ENCODE data around the gene HCLS1. TPM values are rescaled to one million over a fixed set of nuclear protein-coding genes. Genes with fewer than 3 reads are reported as not detected.

Gene HCLS1
- total RNA-seq, 2 experiments from 2014 or later = 124 to 235 TPM

GRCh38 chr3:121619691-121620090 is 41.0 kb downstream of the HCLS1 start:
- Histone ChIP-seq H3K4me3 (ENCODE audit: low read depth, low read length, poor library complexity, severe bottlenecking) (no peak overlapping the region), H3K9me2 (ENCODE audit: insufficient read depth, low read length) (no peaks in the 10 kb centered on the region), H3K4me2 (ENCODE audit: low read length) (no peak overlapping the region), H2AFZ (ENCODE audit: low read length) (no peak overlapping the region), H3K4me1 (ENCODE audit: insufficient read depth, low read length, poor library complexity, severe bottlenecking) (no peaks in the 10 kb centered on the region), H3K9me3 (ENCODE audit: low read length) (no peaks in the 10 kb centered on the region), H3K79me2 (ENCODE audit: insufficient read depth, low read depth, low read length) (no peaks in the 10 kb centered on the region), H3K36me3 (ENCODE audit: insufficient read depth, low read length) (no peaks in the 10 kb centered on the region), H4K20me1 (ENCODE audit: insufficient read depth, low read length) (no peaks in the 10 kb centered on the region), H3K27ac (ENCODE audit: low read depth, low read length, poor library complexity, severe bottlenecking) (no peak overlapping the region)
- ChIA-PET POLR2A (interaction anchor here (0.6 to 1.3 kb wide), 2 partner anchors 15 to 23 kb away, joined by 3 to 4 read pairs; no protein-coding TSS in a partner anchor), CTCF (ENCODE audit: unreplicated experiment) (no interaction called here)
- no peak for DNase-seq (ENCODE audit: low spot score)
- no TSS peak for BruUV-seq (replicated peaks)
- intact Hi-C loops (cut with micrococcal nuclease; ENCODE audit: unreplicated experiment) = no loop called here
- TF ChIP-seq EZH2phosphoT487 (IDR thresholded peaks at IDR 0.05; ENCODE audit: borderline replicate concordance, low read depth, low read length) (no peak), CTCF (conservative IDR thresholded peaks at IDR 0.05; ENCODE audit: low read length) (no peak)

- Histone ChIP-seq H3K4me2 (ENCODE audit: low read length) (no peak overlapping the region), H3K4me3 (ENCODE audit: low read depth, low read length, poor library complexity, severe bottlenecking) (no peak overlapping the region), H3K27ac (ENCODE audit: low read depth, low read length, poor library complexity, severe bottlenecking) (no peak overlapping the region), H3K9me3 (ENCODE audit: low read length) (no peaks in the 10 kb centered on the region), H3K36me3 (ENCODE audit: insufficient read depth, low read length) (no peaks in the 10 kb centered on the region), H2AFZ (ENCODE audit: low read length) (no peak overlapping the region), H3K9me2 (ENCODE audit: insufficient read depth, low read length) (no peaks in the 10 kb centered on the region), H3K79me2 (ENCODE audit: insufficient read depth, low read depth, low read length) (no peaks in the 10 kb centered on the region), H3K4me1 (ENCODE audit: insufficient read depth, low read length, poor library complexity, severe bottlenecking) (no peaks in the 10 kb centered on the region), H4K20me1 (ENCODE audit: insufficient read depth, low read length) (no peaks in the 10 kb centered on the region)
- intact Hi-C loops (cut with micrococcal nuclease; ENCODE audit: unreplicated experiment) = no loop called here
- ChIA-PET CTCF (ENCODE audit: unreplicated experiment) (no interaction called here), POLR2A (no interaction called here)
- no peak for TF ChIP-seq EZH2phosphoT487 (IDR thresholded peaks at IDR 0.05; ENCODE audit: borderline replicate concordance, low read depth, low read length)
- TF ChIP-seq CTCF (conservative IDR thresholded peaks at IDR 0.05; ENCODE audit: low read length) = no peak
- DNase-seq (ENCODE audit: low spot score) = no peak
- no TSS peak for BruUV-seq (replicated peaks)
Observed at GRCh38 chr3:121606106-121606505, 54.6 kb downstream of the HCLS1 start.

GRCh38 chr3:121604759-121605158 is 55.9 kb downstream of the HCLS1 start:
- no peak for DNase-seq (ENCODE audit: low spot score)
- intact Hi-C loops (cut with micrococcal nuclease; ENCODE audit: unreplicated experiment) = no loop called here
- TF ChIP-seq EZH2phosphoT487 (IDR thresholded peaks at IDR 0.05; ENCODE audit: borderline replicate concordance, low read depth, low read length) (no peak), CTCF (conservative IDR thresholded peaks at IDR 0.05; ENCODE audit: low read length) (no peak)
- Histone ChIP-seq H3K4me1 (ENCODE audit: insufficient read depth, low read length, poor library complexity, severe bottlenecking) (no peaks in the 10 kb centered on the region), H3K36me3 (ENCODE audit: insufficient read depth, low read length) (no peaks in the 10 kb centered on the region), H3K9me3 (ENCODE audit: low read length) (no peaks in the 10 kb centered on the region), H3K27ac (ENCODE audit: low read depth, low read length, poor library complexity, severe bottlenecking) (no peak overlapping the region), H3K4me3 (ENCODE audit: low read depth, low read length, poor library complexity, severe bottlenecking) (no peak overlapping the region), H3K79me2 (ENCODE audit: insufficient read depth, low read depth, low read length) (no peaks in the 10 kb centered on the region), H4K20me1 (ENCODE audit: insufficient read depth, low read length) (no peaks in the 10 kb centered on the region), H3K9me2 (ENCODE audit: insufficient read depth, low read length) (no peaks in the 10 kb centered on the region), H3K4me2 (ENCODE audit: low read length) (no peak overlapping the region), H2AFZ (ENCODE audit: low read length) (no peak overlapping the region)
- POLR2A ChIA-PET = interaction anchor here (0.6 to 1.7 kb wide), 4 partner anchors 15 to 695 kb away, joined by 3 to 5 read pairs (median 4); no protein-coding TSS in a partner anchor
- no TSS peak for BruUV-seq (replicated peaks)
- CTCF ChIA-PET (ENCODE audit: unreplicated experiment) = no interaction called here
